Measurements from ENCODE around the gene CIC.

DNA sequence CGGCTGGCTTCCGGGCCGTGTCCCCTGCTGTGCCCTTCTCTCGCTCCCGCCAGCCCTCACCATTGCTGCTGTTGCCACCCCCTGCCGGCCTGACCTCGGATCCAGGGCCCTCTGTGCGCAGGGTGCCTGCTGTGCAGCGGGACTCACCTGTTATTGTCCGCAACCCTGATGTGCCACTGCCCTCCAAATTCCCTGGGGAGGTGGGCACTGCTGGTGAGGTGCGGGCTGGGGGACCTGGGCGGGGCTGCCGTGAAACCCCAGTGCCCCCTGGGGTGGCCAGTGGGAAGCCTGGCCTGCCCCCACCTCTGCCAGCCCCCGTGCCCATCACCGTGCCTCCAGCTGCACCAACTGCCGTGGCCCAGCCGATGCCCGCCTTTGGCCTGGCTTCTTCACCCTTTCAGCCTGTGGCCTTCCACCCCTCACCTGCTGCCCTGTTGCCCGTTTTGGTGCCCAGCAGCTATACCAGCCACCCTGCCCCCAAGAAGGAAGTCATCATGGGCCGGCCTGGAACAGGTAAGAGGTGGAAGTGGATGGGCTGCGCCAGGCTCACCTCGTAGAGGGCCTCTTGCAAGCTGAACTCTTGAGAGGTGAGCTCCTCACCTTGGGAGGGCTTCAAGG lies 5.1 kb downstream of the CIC start:
- TF ChIP-seq SIN3A (IDR thresholded peaks at IDR 0.05; ENCODE audit: borderline replicate concordance, insufficient read depth, low read length), result no peak
- no peak; the same call in 1 of the 2 replicates for TF ChIP-seq POLR2AphosphoS5 (IDR thresholded peaks at IDR 0.05; ENCODE audit: low read depth, low read length)
- TF ChIP-seq TAF1 (IDR thresholded peaks at IDR 0.05; ENCODE audit: borderline replicate concordance, insufficient read depth, low read length), result no peak
- TF ChIP-seq, protein P1, sequence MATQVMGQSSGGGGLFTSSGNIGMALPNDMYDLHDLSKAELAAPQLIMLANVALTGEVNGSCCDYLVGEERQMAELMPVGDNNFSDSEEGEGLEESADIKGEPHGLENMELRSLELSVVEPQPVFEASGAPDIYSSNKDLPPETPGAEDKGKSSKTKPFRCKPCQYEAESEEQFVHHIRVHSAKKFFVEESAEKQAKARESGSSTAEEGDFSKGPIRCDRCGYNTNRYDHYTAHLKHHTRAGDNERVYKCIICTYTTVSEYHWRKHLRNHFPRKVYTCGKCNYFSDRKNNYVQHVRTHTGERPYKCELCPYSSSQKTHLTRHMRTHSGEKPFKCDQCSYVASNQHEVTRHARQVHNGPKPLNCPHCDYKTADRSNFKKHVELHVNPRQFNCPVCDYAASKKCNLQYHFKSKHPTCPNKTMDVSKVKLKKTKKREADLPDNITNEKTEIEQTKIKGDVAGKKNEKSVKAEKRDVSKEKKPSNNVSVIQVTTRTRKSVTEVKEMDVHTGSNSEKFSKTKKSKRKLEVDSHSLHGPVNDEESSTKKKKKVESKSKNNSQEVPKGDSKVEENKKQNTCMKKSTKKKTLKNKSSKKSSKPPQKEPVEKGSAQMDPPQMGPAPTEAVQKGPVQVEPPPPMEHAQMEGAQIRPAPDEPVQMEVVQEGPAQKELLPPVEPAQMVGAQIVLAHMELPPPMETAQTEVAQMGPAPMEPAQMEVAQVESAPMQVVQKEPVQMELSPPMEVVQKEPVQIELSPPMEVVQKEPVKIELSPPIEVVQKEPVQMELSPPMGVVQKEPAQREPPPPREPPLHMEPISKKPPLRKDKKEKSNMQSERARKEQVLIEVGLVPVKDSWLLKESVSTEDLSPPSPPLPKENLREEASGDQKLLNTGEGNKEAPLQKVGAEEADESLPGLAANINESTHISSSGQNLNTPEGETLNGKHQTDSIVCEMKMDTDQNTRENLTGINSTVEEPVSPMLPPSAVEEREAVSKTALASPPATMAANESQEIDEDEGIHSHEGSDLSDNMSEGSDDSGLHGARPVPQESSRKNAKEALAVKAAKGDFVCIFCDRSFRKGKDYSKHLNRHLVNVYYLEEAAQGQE (IDR thresholded peaks at IDR 0.05; ENCODE audit: insufficient read depth in 1 of 2, low read depth in 2 of 2, low read length in 2 of 2), result no peak
- TF ChIP-seq FOXP2 (optimal IDR thresholded peaks at IDR 0.05; ENCODE audit: borderline replicate concordance, extremely low read depth, extremely low read length, insufficient read depth), result no peak
